T-helper 2 cell treated with Interferon-gamma antibody and Interleukin-4, amounts not matched to agents 5 μg/mL and 100 μg/mL, for 36 hours (primary cell): ENCODE measurements around the gene TSPAN31.
"Not testable (repeated sequence)": the region's sequence is repeated elsewhere in the genome, so short reads cannot be mapped to it uniquely, and the experiment has no call there.

ENCODE experiments used
- DNase-seq: peaks from one replicate; pipeline ENCODE4 v3.0.0; 2021; ENCODE audit warnings: low spot score
- H3K27ac Mint-ChIP-seq: one replicate; pipeline ENCODE4 v1.8.0; 2021; ENCODE audit warnings: mild to moderate bottlenecking, mixed read lengths
- H3K27me3 Mint-ChIP-seq: one replicate; pipeline ENCODE4 v1.8.0; 2021; ENCODE audit warnings: low read depth, mixed read lengths
- H3K36me3 Mint-ChIP-seq: one replicate; pipeline ENCODE4 v1.8.0; 2021; ENCODE audit warnings: low read depth, mixed read lengths
- H3K4me1 Mint-ChIP-seq: one replicate; pipeline ENCODE4 v1.8.0; 2021; ENCODE audit warnings: low read depth, mixed read lengths
- H3K4me3 Mint-ChIP-seq: one replicate; pipeline ENCODE4 v1.8.0; 2022; ENCODE audit warnings: mild to moderate bottlenecking, moderate library complexity, mixed read lengths
- H3K9me3 Mint-ChIP-seq: one replicate; pipeline ENCODE4 v1.8.0; 2021; ENCODE audit warnings: mixed read lengths

Gene TSPAN31

DNA sequence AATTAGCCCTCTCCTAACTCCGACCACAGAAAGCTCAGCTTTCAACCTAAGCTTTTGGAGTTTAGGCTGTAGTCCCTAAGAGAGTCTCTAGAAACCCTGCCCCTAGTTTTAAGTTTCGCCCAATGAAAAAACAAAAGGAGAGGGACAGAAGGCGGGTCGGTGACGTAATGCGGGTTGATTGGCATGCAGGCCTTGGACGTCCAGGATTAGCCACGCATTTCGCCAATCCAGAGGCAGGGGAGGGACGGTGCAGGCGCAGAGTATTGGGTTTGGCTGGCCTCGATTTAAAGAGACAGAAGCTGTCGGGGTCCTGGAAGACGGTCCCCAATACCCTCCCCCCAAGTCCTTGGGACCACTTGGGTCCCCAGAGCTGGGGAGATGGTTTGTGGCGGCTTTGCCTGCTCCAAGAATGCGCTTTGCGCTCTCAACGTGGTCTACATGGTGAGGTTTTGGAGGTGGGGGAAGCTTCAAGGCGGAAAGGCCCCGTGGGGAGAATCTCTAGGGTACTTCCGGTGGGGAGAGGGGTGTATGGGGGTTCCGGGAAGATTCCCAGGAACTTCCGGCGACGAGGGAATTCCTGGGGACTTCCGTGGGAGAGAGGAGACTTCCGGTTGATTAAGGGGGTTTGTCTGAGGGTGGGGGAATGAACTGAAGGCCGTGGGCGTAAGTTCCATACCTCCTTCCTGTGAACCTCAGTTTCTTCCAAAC is at the start of gene TSPAN31:
Gene TSPAN31 (plus strand): TSS at position 263 of the 708 bp plus-strand sequence. CDS start 116 bp downstream, at position 379.
- no peaks in the 10 kb centered on the region for H3K9me3 Mint-ChIP-seq
- peaks cover 42% of the 10 kb centered on the region for H3K4me1 Mint-ChIP-seq
- no peaks in the 10 kb centered on the region for H3K27me3 Mint-ChIP-seq
- peak; percentile 93 for DNase-seq
- peak within 1 kb of the TSS; percentile 96 for H3K4me3 Mint-ChIP-seq
- H3K27ac Mint-ChIP-seq, result peak within 1 kb of the TSS; percentile 99
- H3K36me3 Mint-ChIP-seq, result peaks cover 39% of the 10 kb centered on the region

DNA sequence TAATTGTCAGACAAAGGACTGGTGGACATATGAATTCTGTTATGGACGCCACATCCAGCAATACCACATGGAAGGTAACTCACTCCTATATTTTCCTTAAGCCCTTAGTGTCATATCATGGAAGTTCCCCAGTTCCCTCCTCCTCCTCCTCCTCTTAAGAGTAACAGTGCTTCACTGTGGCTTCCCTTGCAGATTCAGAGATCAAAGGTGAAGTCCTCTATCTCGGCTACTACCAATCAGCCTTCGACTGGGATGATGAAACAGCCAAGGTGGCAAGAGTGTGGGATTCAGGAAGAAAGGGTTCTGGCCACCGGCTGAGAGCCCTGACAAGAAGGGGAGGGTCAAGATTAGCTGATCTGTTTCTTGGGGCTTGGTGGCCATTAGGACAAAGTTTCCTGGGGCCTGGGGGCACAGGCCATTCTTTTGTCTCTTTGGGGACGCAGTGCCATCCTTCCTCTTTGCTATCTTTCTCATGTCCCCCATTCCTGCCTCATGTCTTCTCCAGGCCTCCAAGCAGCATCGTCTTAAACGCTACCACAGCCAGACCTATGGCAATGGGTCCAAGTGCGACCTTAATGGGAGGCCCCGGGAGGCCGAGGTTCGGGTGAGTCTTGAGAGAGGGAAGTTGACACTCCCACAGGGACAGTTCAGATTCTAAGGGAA is 48.9 kb upstream of the TSPAN31 start:
- Mint-ChIP-seq H3K27ac (no peak overlapping the region), H3K4me1 (no peaks in the 10 kb centered on the region), H3K9me3 (no peaks in the 10 kb centered on the region), H3K27me3 (peaks cover 4% of the 10 kb centered on the region), H3K36me3 (peaks cover 43% of the 10 kb centered on the region), H3K4me3 (peak overlapping the region; percentile 32)
- no peak for DNase-seq

- Mint-ChIP-seq H3K27ac (no peak overlapping the region), H3K9me3 (no peaks in the 10 kb centered on the region), H3K4me1 (no peaks in the 10 kb centered on the region), H3K4me3 (no peak overlapping the region), H3K36me3 (peaks cover 43% of the 10 kb centered on the region), H3K27me3 (peaks cover 3% of the 10 kb centered on the region)
- no peak for DNase-seq
These were observed 47.8 kb upstream of the TSPAN31 start for GRCh38 chr12:57697076-57697475.

DNA sequence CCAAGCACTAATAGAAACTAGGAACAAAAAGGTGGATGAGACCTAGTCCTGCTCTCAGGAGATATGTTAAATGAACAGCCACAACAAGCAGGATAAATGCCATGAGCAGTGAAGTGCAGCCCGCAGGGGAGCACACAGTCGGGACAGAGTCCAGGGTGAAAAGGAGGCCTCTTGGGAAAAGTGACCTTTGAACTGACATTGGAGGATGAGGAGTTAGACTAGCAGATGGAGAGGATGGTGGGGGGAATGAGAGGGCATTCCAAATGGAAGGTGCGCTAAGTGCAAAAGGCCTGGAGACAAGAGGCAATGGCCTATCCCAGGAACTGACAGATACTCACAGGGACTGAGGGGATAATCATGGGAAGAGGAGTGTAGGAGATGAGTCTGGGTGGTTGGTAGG is 46.4 kb upstream of the TSPAN31 start:
- H3K4me3 Mint-ChIP-seq, result no peak overlapping the region
- no peak for DNase-seq
- H3K4me1 Mint-ChIP-seq, result no peaks in the 10 kb centered on the region
- H3K27me3 Mint-ChIP-seq, result no peaks in the 10 kb centered on the region
- peaks cover 56% of the 10 kb centered on the region for H3K36me3 Mint-ChIP-seq
- H3K9me3 Mint-ChIP-seq, result peaks cover 9% of the 10 kb centered on the region
- H3K27ac Mint-ChIP-seq, result no peak overlapping the region

- Mint-ChIP-seq H3K9me3 (peaks cover 19% of the 10 kb centered on the region), H3K27ac (no peak overlapping the region), H3K4me3 (no peak overlapping the region), H3K27me3 (no peaks in the 10 kb centered on the region), H3K36me3 (peaks cover 69% of the 10 kb centered on the region), H3K4me1 (no peaks in the 10 kb centered on the region)
- DNase-seq, result no peak
These were observed 44.5 kb upstream of the TSPAN31 start for GRCh38 chr12:57700317-57700716.

DNA sequence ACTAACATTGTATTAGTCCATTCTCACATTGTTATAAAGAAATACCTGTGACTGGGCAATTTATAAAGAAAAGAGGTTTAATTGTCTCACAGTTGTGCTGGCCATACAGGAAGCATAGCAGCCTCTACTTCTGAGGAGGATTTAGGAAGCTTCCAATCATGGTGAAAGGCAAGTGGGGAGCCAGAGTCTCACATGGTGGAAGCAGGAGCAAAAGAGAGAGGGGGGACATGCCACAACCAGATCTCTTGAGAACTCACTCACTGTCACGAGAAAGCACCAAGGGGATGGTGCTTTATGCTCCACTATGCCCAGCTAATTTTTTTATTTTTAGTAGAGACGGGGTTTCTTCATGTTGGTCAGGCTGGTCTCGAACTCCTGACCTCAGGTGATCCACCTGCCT is 37.6 kb upstream of the TSPAN31 start:
- Mint-ChIP-seq H3K27ac (no peak overlapping the region), H3K4me1 (peaks cover 6% of the 10 kb centered on the region), H3K36me3 (peaks cover 57% of the 10 kb centered on the region), H3K27me3 (no peaks in the 10 kb centered on the region), H3K9me3 (peaks cover 27% of the 10 kb centered on the region), H3K4me3 (no peak overlapping the region)
- DNase-seq, result no peak

GRCh38 chr12:57708296-57708695 is 36.5 kb upstream of the TSPAN31 start:
- Mint-ChIP-seq H3K36me3 (peaks cover 51% of the 10 kb centered on the region), H3K27ac (no peak overlapping the region), H3K4me3 (no peak overlapping the region), H3K4me1 (peaks cover 6% of the 10 kb centered on the region), H3K9me3 (peaks cover 18% of the 10 kb centered on the region), H3K27me3 (no peaks in the 10 kb centered on the region)
- DNase-seq, result no peak

DNA sequence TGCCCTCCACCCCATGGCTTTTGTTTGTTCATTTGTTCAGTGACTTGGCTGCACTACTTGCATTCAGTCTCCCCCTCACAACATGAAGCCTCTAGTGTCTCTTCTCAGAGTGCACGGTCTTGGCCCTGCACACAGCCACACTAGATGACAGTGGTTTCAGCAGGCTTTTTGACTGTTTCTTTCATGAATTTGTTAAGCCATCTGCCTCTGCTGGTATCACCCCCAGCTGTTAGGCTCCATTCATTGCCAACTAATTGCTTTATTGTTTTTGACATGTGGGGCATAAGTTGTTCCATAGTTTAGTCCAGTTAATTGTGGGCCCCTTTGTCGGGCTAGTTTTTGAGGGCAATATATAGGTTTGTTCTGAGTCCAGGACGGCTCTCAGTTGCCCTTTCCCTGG is 32.1 kb upstream of the TSPAN31 start:
- peaks cover 6% of the 10 kb centered on the region for H3K4me1 Mint-ChIP-seq
- H3K9me3 Mint-ChIP-seq, result peaks cover 8% of the 10 kb centered on the region
- H3K4me3 Mint-ChIP-seq, result no peak overlapping the region
- H3K27me3 Mint-ChIP-seq, result no peaks in the 10 kb centered on the region
- H3K27ac Mint-ChIP-seq, result no peak overlapping the region
- no peak for DNase-seq
- peaks cover 45% of the 10 kb centered on the region for H3K36me3 Mint-ChIP-seq

DNA sequence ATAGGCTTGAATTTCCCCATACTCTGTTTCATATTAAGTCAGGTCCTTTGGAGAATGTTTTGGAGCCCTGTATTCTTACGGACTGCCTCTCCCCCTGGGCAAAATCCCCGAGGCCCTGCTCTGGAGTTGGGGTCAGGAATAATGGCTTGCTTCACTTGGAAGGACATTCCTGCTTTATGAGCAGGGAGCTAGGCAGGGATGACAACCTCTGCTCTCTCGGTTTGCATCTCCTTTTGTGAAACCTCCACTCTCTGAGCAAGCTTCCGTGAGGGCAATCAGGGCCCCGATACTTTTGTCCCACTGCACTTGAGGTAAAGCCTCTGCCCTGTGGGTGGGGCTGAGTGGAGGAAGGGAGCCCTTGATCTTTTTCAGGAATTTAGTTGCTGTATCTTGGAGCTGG is 31.6 kb upstream of the TSPAN31 start:
- DNase-seq, result no peak
- H3K4me3 Mint-ChIP-seq, result no peak overlapping the region
- peaks cover 8% of the 10 kb centered on the region for H3K9me3 Mint-ChIP-seq
- H3K27me3 Mint-ChIP-seq, result no peaks in the 10 kb centered on the region
- peaks cover 6% of the 10 kb centered on the region for H3K4me1 Mint-ChIP-seq
- no peak overlapping the region for H3K27ac Mint-ChIP-seq
- peaks cover 48% of the 10 kb centered on the region for H3K36me3 Mint-ChIP-seq

GRCh38 chr12:57715036-57715748 is 29.6 kb upstream of the TSPAN31 start:
- H3K27ac Mint-ChIP-seq, result not testable (repeated sequence)

GRCh38 chr12:57715786-57716185 is 29.1 kb upstream of the TSPAN31 start:
- H3K4me3 Mint-ChIP-seq, result no peak overlapping the region
- no peak overlapping the region for H3K27ac Mint-ChIP-seq
- no peak for DNase-seq
- H3K4me1 Mint-ChIP-seq, result no peaks in the 10 kb centered on the region
- H3K9me3 Mint-ChIP-seq, result peaks cover 8% of the 10 kb centered on the region
- no peaks in the 10 kb centered on the region for H3K27me3 Mint-ChIP-seq
- peaks cover 56% of the 10 kb centered on the region for H3K36me3 Mint-ChIP-seq

More at GRCh38 chr12:57715036-57715748, 29.6 kb upstream of the TSPAN31 start:
- peaks cover 56% of the 10 kb centered on the region for H3K36me3 Mint-ChIP-seq
- H3K9me3 Mint-ChIP-seq, H3K27me3 Mint-ChIP-seq, DNase-seq, H3K4me3 Mint-ChIP-seq, H3K4me1 Mint-ChIP-seq: not testable (repeated sequence)

- H3K4me3 Mint-ChIP-seq, result no peak overlapping the region
- DNase-seq, result no peak
- H3K9me3 Mint-ChIP-seq, result peaks cover 8% of the 10 kb centered on the region
- no peaks in the 10 kb centered on the region for H3K4me1 Mint-ChIP-seq
- H3K36me3 Mint-ChIP-seq, result peaks cover 57% of the 10 kb centered on the region
- H3K27ac Mint-ChIP-seq, result no peak overlapping the region
- H3K27me3 Mint-ChIP-seq, result no peaks in the 10 kb centered on the region
These were observed 28.5 kb upstream of the TSPAN31 start for GRCh38 chr12:57716305-57716704.

DNA sequence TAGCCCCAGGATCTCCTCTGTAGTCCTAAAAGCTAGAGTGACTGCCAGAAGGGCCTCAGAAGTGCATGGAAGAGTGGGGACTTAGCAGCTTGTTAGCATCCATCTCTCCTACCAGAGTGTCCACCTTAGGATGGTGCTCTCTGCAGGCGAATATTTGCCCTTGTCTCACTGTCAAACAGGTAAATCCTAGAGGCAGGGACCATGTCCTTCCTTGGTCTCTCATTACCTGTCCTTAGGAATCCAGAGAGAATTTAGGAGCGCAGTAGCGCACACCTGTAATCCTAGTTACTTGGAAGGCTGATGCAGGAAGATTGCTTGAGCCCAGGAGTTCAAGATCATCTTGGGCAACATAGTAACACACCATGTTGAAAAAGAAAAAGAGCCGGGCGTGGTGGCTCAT is 27.7 kb upstream of the TSPAN31 start:
- peaks cover under 1% of the 10 kb centered on the region for H3K9me3 Mint-ChIP-seq
- peaks cover 57% of the 10 kb centered on the region for H3K36me3 Mint-ChIP-seq
- peaks cover 5% of the 10 kb centered on the region for H3K4me1 Mint-ChIP-seq
- no peak overlapping the region for H3K27ac Mint-ChIP-seq
- H3K27me3 Mint-ChIP-seq, result no peaks in the 10 kb centered on the region
- no peak overlapping the region for H3K4me3 Mint-ChIP-seq
- DNase-seq, result no peak
